GM23338 (cell line): ENCODE results near the gene UPF2. TPM values are rescaled to one million over a fixed set of nuclear protein-coding genes. Genes with fewer than 3 reads are reported as not detected.

Source experiments
- ATAC-seq: fragments of 200-7000 bp; cut with Tn5 transposase; 3 replicates; pipeline ENCODE4 v1.9.1; 2020
- DNase-seq: peaks from one replicate; pipeline ENCODE4 v3.0.0-alpha.2; 2015; ENCODE audit warnings: low spot score
- H2AFZ ChIP-seq: fragments of 200-600 bp; sonication (generic); 2 replicates; pipeline ENCODE4 v1.8.0; 2016; ENCODE audit warnings: antibody characterized with exemption, mild to moderate bottlenecking, moderate library complexity
- H3F3A ChIP-seq: fragments of 200-600 bp; sonication (generic); replicated peaks from 2 replicates; pipeline ENCODE4 v1.8.0; 2017; ENCODE audit warnings: antibody characterized with exemption, mixed run types, low read depth
- H3K27ac ChIP-seq: fragments of 200-600 bp; sonication (generic); 2 replicates; pipeline ENCODE4 v1.6.1; 2016; ENCODE audit warnings: low read depth
- H3K27me3 ChIP-seq: fragments of 200-600 bp; sonication (generic); 2 replicates; pipeline ENCODE4 v1.8.0; 2016; ENCODE audit warnings: mild to moderate bottlenecking, mixed run types, moderate library complexity; ENCODE audit not compliant: insufficient read depth
- H3K36me3 ChIP-seq: fragments of 200-600 bp; sonication (generic); 2 replicates; pipeline ENCODE4 v1.8.0; 2016; ENCODE audit warnings: mild to moderate bottlenecking; ENCODE audit not compliant: insufficient read depth
- H3K4me1 ChIP-seq: fragments of 200-600 bp; sonication (generic); 2 replicates; pipeline ENCODE4 v1.8.0; 2016; ENCODE audit warnings: mild to moderate bottlenecking, moderate library complexity; ENCODE audit not compliant: insufficient read depth
- H3K4me2 ChIP-seq: fragments of 200-600 bp; sonication (generic); 2 replicates; pipeline ENCODE4 v1.7.1; 2017; ENCODE audit warnings: mixed run types
- H3K4me3 ChIP-seq: fragments of 200-600 bp; sonication (generic); 2 replicates; pipeline ENCODE4 v1.6.1; 2016; ENCODE audit warnings: mixed run types
- H3K79me2 ChIP-seq: fragments of 200-600 bp; sonication (generic); replicated peaks from 2 replicates; pipeline ENCODE4 v1.8.0; 2017; ENCODE audit warnings: mild to moderate bottlenecking; ENCODE audit not compliant: insufficient read depth
- H3K9me2 ChIP-seq: fragments of 200-600 bp; sonication (generic); 2 replicates; pipeline ENCODE4 v1.8.0; 2017; ENCODE audit not compliant: insufficient read depth
- H4K20me1 ChIP-seq: fragments of 200-600 bp; sonication (generic); replicated peaks from 2 replicates; pipeline ENCODE4 v1.8.0; 2017; ENCODE audit warnings: mild to moderate bottlenecking; ENCODE audit not compliant: insufficient read depth
- H3K27ac Mint-ChIP-seq: 2 replicates; pipeline ENCODE4 v1.8.0; 2020; ENCODE audit warnings: inconsistent platforms, mild to moderate bottlenecking, moderate library complexity, mixed read lengths
- H3K27me3 Mint-ChIP-seq: 3 replicates; pipeline ENCODE4 v1.8.0; 2022; ENCODE audit warnings: low read depth, mild to moderate bottlenecking, moderate library complexity, mixed read lengths, inconsistent platforms; ENCODE audit not compliant: insufficient read depth, poor library complexity
- H3K36me3 Mint-ChIP-seq: 3 replicates; pipeline ENCODE4 v1.8.0; 2021; ENCODE audit warnings: low read depth, mild to moderate bottlenecking, inconsistent platforms, moderate library complexity, mixed read lengths
- H3K4me1 Mint-ChIP-seq: 3 replicates; pipeline ENCODE4 v1.8.0; 2020; ENCODE audit warnings: mild to moderate bottlenecking, inconsistent platforms, mixed read lengths
- H3K4me3 Mint-ChIP-seq: 3 replicates; pipeline ENCODE4 v1.8.0; 2021; ENCODE audit warnings: moderate library complexity, mild to moderate bottlenecking, inconsistent platforms, mixed read lengths
- H3K9me3 Mint-ChIP-seq: 3 replicates; pipeline ENCODE4 v1.8.0; 2020; ENCODE audit warnings: moderate library complexity, mild to moderate bottlenecking, inconsistent platforms, mixed read lengths
- EZH2 ChIP-seq: fragments of 200-600 bp; sonication (generic); IDR thresholded peaks from one replicate; pipeline ENCODE4 v1.8.0; 2017; ENCODE audit warnings: antibody characterized with exemption, mild to moderate bottlenecking, low read depth; ENCODE audit not compliant: unreplicated experiment
- NANOG ChIP-seq: IDR thresholded peaks from 2 replicates; pipeline ENCODE4 v1.6.1; 2016; ENCODE audit warnings: antibody characterized with exemption, borderline replicate concordance
- POLR2AphosphoS5 ChIP-seq: IDR thresholded peaks from 2 replicates; pipeline ENCODE4 v1.6.1; 2016; ENCODE audit warnings: antibody characterized with exemption, low read depth
- ZNF114 ChIP-seq: fragments of 250-450 bp; sonication (Bioruptor Pico); IDR thresholded peaks from 2 replicates; pipeline ENCODE4 v1.5.0; 2020; ENCODE audit warnings: mild to moderate bottlenecking, moderate library complexity
- ZNF331 ChIP-seq: fragments of 250-450 bp; sonication (Bioruptor Pico); IDR thresholded peaks from 2 replicates; pipeline ENCODE4 v1.5.0; 2020; ENCODE audit warnings: low read depth, mild to moderate bottlenecking, moderate library complexity
- polyA plus RNA-seq: library from polyadenylated mRNA; unstranded; fragments of >200 nt; fragmentation: Nextera tagmentation; extraction: Ambion mirVana; gene quantifications from 2 replicates; pipeline ENCODE4 v1.2.1, GENCODE V29; 2016
- total RNA-seq: library from RNA; depleted of rRNA; stranded (reverse); fragments of >200 nt; shearing (Covaris generic); gene quantifications from 2 replicates; pipeline ENCODE4 v1.2.3, GENCODE V29; 2014
- TF ChIP-seq, protein P1 (sequence below), 2 experiments: fragments of 200-600 bp in 1 of 2; sonication (generic) in 1 of 2; conservative IDR thresholded peaks; 2 replicates each; pipeline versions ENCODE4 v1.5.1 to v1.6.1; 2016 to 2017; ENCODE audit warnings: antibody characterized with exemption in 2 of 2, low read depth in 2 of 2, mild to moderate bottlenecking in 2 of 2, moderate library complexity in 1 of 2
- TF ChIP-seq, protein P2 (sequence below): fragments of 250-450 bp; sonication (Bioruptor Pico); IDR thresholded peaks from 2 replicates; pipeline ENCODE4 v1.5.0; 2020; ENCODE audit warnings: mild to moderate bottlenecking, moderate library complexity
- TF ChIP-seq, protein P3 (sequence below): IDR thresholded peaks from 2 replicates; pipeline ENCODE4 v1.6.1; 2016; ENCODE audit warnings: antibody characterized with exemption
- TF ChIP-seq, protein P4 (sequence below): IDR thresholded peaks from one replicate; pipeline ENCODE4 v1.6.1; 2018; ENCODE audit warnings: antibody characterized with exemption; ENCODE audit not compliant: unreplicated experiment

The UPF2 gene
- total and polyA plus RNA-seq, 2 experiments from 2014 or later, result 29.0 to 78.5 TPM

DNA sequence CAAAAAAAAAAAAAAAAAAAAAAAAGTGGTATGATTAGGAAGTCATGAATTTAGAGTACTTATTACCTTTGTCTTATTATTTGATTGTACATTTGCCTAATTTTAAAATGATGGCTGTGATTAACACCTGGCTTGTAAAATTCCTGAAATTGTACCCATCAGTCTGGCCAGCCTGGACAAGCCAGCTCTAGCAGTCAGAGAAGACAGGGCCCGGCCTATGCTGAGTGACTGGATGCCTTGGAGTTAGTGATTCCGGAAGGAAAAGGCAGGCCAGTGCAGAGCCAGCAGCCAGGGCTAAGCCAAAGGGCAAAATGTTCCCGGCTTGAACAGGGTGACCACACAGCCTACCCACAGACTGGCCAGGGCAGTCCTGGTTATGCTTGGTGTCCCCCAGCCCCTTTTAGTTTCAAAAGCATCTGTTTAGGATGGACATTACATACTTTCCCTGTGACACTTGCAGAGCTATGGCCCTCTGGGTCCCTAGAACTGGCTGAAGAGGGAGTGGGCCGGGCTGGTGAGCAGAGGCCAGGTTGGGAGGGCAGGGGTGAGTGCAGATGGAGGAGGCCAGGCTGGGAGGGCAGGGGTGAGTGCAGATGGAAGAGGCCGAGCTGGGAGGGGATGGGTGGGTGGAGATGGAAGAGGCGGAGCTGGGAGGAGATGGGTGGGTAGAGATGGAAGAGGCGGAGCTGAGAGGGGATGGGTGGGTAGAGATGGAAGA is 157.7 kb downstream of the UPF2 start:
- H3K27ac Mint-ChIP-seq, result no peak overlapping the region
- H3K27ac ChIP-seq, result no peak overlapping the region
- H3K4me3 ChIP-seq, result no peak overlapping the region
- H3F3A ChIP-seq, result no peaks in the 10 kb centered on the region
- DNase-seq (no peak), ATAC-seq (no peak)
- no peak overlapping the region for H3K4me3 Mint-ChIP-seq
- H3K4me1 Mint-ChIP-seq, result peaks cover 6% of the 10 kb centered on the region
- no peaks in the 10 kb centered on the region for H3K4me1 ChIP-seq
- H3K79me2 ChIP-seq, result no peaks in the 10 kb centered on the region
- no peak for TF ChIP-seq ZNF114
- TF ChIP-seq, protein P1, sequence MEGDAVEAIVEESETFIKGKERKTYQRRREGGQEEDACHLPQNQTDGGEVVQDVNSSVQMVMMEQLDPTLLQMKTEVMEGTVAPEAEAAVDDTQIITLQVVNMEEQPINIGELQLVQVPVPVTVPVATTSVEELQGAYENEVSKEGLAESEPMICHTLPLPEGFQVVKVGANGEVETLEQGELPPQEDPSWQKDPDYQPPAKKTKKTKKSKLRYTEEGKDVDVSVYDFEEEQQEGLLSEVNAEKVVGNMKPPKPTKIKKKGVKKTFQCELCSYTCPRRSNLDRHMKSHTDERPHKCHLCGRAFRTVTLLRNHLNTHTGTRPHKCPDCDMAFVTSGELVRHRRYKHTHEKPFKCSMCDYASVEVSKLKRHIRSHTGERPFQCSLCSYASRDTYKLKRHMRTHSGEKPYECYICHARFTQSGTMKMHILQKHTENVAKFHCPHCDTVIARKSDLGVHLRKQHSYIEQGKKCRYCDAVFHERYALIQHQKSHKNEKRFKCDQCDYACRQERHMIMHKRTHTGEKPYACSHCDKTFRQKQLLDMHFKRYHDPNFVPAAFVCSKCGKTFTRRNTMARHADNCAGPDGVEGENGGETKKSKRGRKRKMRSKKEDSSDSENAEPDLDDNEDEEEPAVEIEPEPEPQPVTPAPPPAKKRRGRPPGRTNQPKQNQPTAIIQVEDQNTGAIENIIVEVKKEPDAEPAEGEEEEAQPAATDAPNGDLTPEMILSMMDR (conservative IDR thresholded peaks at IDR 0.05; ENCODE audit: low read depth in 2 of 2), result no peak
- no peak for TF ChIP-seq NANOG
- no peak for TF ChIP-seq POLR2AphosphoS5
- no peak for TF ChIP-seq ZNF331
- TF ChIP-seq, protein P2, sequence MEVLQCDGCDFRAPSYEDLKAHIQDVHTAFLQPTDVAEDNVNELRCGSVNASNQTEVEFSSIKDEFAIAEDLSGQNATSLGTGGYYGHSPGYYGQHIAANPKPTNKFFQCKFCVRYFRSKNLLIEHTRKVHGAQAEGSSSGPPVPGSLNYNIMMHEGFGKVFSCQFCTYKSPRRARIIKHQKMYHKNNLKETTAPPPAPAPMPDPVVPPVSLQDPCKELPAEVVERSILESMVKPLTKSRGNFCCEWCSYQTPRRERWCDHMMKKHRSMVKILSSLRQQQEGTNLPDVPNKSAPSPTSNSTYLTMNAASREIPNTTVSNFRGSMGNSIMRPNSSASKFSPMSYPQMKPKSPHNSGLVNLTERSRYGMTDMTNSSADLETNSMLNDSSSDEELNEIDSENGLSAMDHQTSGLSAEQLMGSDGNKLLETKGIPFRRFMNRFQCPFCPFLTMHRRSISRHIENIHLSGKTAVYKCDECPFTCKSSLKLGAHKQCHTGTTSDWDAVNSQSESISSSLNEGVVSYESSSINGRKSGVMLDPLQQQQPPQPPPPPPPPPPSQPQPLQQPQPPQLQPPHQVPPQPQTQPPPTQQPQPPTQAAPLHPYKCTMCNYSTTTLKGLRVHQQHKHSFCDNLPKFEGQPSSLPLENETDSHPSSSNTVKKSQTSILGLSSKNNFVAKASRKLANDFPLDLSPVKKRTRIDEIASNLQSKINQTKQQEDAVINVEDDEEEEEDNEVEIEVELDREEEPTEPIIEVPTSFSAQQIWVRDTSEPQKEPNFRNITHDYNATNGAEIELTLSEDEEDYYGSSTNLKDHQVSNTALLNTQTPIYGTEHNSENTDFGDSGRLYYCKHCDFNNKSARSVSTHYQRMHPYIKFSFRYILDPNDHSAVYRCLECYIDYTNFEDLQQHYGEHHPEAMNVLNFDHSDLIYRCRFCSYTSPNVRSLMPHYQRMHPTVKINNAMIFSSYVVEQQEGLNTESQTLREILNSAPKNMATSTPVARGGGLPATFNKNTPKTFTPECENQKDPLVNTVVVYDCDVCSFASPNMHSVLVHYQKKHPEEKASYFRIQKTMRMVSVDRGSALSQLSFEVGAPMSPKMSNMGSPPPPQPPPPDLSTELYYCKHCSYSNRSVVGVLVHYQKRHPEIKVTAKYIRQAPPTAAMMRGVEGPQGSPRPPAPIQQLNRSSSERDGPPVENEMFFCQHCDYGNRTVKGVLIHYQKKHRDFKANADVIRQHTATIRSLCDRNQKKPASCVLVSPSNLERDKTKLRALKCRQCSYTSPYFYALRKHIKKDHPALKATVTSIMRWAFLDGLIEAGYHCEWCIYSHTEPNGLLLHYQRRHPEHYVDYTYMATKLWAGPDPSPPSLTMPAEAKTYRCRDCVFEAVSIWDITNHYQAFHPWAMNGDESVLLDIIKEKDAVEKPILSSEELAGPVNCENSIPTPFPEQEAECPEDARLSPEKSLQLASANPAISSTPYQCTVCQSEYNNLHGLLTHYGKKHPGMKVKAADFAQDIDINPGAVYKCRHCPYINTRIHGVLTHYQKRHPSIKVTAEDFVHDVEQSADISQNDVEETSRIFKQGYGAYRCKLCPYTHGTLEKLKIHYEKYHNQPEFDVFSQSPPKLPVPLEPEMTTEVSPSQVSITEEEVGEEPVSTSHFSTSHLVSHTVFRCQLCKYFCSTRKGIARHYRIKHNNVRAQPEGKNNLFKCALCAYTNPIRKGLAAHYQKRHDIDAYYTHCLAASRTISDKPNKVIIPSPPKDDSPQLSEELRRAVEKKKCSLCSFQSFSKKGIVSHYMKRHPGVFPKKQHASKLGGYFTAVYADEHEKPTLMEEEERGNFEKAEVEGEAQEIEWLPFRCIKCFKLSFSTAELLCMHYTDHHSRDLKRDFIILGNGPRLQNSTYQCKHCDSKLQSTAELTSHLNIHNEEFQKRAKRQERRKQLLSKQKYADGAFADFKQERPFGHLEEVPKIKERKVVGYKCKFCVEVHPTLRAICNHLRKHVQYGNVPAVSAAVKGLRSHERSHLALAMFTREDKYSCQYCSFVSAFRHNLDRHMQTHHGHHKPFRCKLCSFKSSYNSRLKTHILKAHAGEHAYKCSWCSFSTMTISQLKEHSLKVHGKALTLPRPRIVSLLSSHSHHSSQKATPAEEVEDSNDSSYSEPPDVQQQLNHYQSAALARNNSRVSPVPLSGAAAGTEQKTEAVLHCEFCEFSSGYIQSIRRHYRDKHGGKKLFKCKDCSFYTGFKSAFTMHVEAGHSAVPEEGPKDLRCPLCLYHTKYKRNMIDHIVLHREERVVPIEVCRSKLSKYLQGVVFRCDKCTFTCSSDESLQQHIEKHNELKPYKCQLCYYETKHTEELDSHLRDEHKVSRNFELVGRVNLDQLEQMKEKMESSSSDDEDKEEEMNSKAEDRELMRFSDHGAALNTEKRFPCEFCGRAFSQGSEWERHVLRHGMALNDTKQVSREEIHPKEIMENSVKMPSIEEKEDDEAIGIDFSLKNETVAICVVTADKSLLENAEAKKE (CRISPR knock-in tag), result no peak
- no peak for TF ChIP-seq EZH2
- TF ChIP-seq, protein P3, sequence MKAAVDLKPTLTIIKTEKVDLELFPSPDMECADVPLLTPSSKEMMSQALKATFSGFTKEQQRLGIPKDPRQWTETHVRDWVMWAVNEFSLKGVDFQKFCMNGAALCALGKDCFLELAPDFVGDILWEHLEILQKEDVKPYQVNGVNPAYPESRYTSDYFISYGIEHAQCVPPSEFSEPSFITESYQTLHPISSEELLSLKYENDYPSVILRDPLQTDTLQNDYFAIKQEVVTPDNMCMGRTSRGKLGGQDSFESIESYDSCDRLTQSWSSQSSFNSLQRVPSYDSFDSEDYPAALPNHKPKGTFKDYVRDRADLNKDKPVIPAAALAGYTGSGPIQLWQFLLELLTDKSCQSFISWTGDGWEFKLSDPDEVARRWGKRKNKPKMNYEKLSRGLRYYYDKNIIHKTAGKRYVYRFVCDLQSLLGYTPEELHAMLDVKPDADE, result no peak
- TF ChIP-seq, protein P4, sequence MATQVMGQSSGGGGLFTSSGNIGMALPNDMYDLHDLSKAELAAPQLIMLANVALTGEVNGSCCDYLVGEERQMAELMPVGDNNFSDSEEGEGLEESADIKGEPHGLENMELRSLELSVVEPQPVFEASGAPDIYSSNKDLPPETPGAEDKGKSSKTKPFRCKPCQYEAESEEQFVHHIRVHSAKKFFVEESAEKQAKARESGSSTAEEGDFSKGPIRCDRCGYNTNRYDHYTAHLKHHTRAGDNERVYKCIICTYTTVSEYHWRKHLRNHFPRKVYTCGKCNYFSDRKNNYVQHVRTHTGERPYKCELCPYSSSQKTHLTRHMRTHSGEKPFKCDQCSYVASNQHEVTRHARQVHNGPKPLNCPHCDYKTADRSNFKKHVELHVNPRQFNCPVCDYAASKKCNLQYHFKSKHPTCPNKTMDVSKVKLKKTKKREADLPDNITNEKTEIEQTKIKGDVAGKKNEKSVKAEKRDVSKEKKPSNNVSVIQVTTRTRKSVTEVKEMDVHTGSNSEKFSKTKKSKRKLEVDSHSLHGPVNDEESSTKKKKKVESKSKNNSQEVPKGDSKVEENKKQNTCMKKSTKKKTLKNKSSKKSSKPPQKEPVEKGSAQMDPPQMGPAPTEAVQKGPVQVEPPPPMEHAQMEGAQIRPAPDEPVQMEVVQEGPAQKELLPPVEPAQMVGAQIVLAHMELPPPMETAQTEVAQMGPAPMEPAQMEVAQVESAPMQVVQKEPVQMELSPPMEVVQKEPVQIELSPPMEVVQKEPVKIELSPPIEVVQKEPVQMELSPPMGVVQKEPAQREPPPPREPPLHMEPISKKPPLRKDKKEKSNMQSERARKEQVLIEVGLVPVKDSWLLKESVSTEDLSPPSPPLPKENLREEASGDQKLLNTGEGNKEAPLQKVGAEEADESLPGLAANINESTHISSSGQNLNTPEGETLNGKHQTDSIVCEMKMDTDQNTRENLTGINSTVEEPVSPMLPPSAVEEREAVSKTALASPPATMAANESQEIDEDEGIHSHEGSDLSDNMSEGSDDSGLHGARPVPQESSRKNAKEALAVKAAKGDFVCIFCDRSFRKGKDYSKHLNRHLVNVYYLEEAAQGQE, result no peak
- H2AFZ ChIP-seq, result no peak overlapping the region
- H3K9me2 ChIP-seq, result no peaks in the 10 kb centered on the region
- no peaks in the 10 kb centered on the region for H3K27me3 ChIP-seq
- H3K36me3 ChIP-seq, result no peaks in the 10 kb centered on the region
- peaks cover 2% of the 10 kb centered on the region; the same call in 1 of the 3 replicates for H3K36me3 Mint-ChIP-seq
- H3K27me3 Mint-ChIP-seq, result peaks cover 6% of the 10 kb centered on the region
- no peaks in the 10 kb centered on the region for H3K9me3 Mint-ChIP-seq
- H4K20me1 ChIP-seq, result no peaks in the 10 kb centered on the region
- H3K4me2 ChIP-seq, result no peak overlapping the region
